GM08714 (cell line): ENCODE data around the gene ZNF672.
A peak's percentile ranks its signal among the peaks of the same experiment; 100 is the strongest.
"Not testable (repeated sequence)": the region's sequence is repeated elsewhere in the genome, so short reads cannot be mapped to it uniquely, and the experiment has no call there.

Source experiments
- H3K4me3 ChIP-seq: fragments of 200-500 bp; sonication (Bioruptor generic); 2 replicates; pipeline ENCODE4 v1.5.1; 2014; ENCODE audit warnings: mild to moderate bottlenecking, low read length, inconsistent platforms
- ZNF274 ChIP-seq: IDR thresholded peaks from 2 replicates; pipeline ENCODE4 v1.6.1; 2012; ENCODE audit warnings: mild to moderate bottlenecking, low read depth, low read length

ZNF672 gene

DNA sequence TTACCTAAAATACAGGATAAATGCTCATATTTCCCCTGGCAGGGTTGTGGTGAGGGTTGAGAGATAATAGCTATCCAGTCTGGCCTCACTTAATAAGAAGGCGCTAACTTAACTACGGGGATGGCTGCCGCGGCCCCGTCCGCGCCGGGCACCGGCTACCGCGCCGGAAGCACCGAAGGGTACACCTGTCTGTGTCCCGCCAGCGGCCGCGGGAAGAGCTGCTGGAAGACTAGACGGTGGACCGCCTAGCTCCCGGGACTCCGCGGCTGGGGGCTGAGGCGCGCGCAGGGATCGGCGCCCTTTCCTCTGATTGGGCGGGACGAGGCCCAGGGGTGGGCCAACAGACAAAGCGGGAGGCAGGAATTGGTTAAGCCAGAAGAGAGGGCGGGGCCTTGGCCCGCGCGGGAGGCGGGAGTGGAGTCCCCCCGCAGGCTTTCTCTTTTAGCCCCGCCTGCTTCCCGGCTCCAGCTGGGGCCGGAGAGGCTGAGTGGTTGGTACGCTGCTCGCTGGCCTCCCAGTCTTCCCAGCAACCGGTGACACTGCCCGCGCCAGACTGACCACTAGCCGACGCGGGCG, at the start of gene ZNF672:
Gene ZNF672, plus strand, starts transcription at position 444 of the 576 bp plus-strand sequence. CDS start 9,051 bp downstream, outside the sequence.
- H3K4me3 ChIP-seq = peak within 1 kb of the TSS; percentile 64
- TF ChIP-seq ZNF274 = no peak

DNA sequence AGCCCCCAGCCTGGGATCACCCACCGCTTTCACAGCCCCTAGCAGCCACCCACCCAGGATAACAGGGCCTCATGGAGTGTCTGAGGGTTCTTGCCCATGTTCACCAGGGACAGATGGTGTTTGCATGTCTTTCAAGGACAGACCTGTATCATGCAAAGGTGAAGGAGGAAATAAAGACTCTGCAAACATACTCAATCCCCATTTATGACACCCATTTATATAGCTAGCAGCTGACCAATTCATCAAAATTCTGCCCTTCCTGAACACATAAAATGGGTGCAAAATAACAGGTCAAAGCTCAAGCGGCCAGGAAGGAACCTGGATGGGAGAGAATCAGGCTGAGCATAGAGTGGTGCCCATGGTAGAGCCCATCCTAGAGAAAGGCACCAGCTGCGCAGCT, 49.7 kb upstream of the ZNF672 start:
- TF ChIP-seq ZNF274 = no peak
- H3K4me3 ChIP-seq = no peak overlapping the region

DNA sequence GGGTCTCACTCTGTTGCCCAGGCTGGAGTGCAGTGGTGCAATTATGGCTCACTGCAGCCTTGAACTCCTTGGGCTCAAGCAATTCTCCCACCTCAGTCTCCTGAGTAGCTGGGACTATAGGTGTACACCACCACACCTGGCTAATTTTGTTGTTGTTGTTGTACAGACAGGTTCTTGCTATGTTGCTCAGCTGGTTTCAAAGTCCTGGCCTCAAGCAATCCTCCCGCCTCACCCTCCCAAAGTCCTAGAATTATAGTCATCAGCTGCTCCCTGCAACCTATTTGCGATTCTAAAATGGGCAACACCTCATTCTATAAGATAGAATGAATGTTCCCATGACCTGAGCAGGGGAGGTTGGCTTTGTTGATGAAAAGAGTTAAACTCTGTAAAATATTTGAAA, 48.7 kb upstream of the ZNF672 start:
- not testable (repeated sequence) for H3K4me3 ChIP-seq

GRCh38 chr1:248790456-248790855, 47.6 kb upstream of the ZNF672 start:
- no peak overlapping the region for H3K4me3 ChIP-seq
- TF ChIP-seq ZNF274 = no peak

- H3K4me3 ChIP-seq = no peak overlapping the region
- TF ChIP-seq ZNF274 = no peak
Measured at GRCh38 chr1:248791010-248791409, 47.0 kb upstream of the ZNF672 start.

DNA sequence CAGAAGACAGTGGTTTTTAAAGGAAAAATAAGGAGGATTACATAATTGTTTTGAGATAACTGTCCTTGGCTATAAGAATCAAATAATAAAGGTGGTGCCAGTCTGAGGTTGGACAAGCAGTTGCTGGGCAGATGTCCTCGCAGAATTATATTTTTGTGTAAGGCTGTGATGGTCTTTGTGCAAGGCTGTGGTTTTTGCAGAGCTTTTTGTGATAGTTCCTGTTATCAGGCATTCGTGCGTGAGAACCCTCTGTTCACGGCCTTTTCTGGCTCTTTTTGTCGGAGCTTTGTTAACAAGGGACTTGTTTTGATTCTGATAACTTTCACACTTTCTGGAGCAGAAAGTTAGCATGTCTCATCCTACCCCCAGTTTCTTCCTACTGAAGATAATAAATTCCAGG, 45.7 kb upstream of the ZNF672 start:
- H3K4me3 ChIP-seq = no peak overlapping the region

GRCh38 chr1:248793592-248793991, 44.4 kb upstream of the ZNF672 start:
- no peak overlapping the region for H3K4me3 ChIP-seq
- no peak for TF ChIP-seq ZNF274

More for the DNA sequence above, 45.7 kb upstream of the ZNF672 start:
- no peak for TF ChIP-seq ZNF274

- not testable (repeated sequence) for H3K4me3 ChIP-seq
Measured at GRCh38 chr1:248794663-248795062, 43.4 kb upstream of the ZNF672 start.

- TF ChIP-seq ZNF274 = no peak
- H3K4me3 ChIP-seq = no peak overlapping the region
Measured at GRCh38 chr1:248798791-248799190, 39.2 kb upstream of the ZNF672 start.

GRCh38 chr1:248800459-248800858, 37.6 kb upstream of the ZNF672 start:
- H3K4me3 ChIP-seq = no peak overlapping the region
- no peak for TF ChIP-seq ZNF274

- no peak for TF ChIP-seq ZNF274
- no peak overlapping the region for H3K4me3 ChIP-seq
Measured at GRCh38 chr1:248802454-248802853, 35.6 kb upstream of the ZNF672 start.

GRCh38 chr1:248803501-248803900, 34.5 kb upstream of the ZNF672 start:
- not testable (repeated sequence) for H3K4me3 ChIP-seq

- H3K4me3 ChIP-seq = peak overlapping the region; percentile 1; the same call in 1 of the 2 replicates
- TF ChIP-seq ZNF274 = no peak
Measured at GRCh38 chr1:248804771-248805681, 33.0 kb upstream of the ZNF672 start.

DNA sequence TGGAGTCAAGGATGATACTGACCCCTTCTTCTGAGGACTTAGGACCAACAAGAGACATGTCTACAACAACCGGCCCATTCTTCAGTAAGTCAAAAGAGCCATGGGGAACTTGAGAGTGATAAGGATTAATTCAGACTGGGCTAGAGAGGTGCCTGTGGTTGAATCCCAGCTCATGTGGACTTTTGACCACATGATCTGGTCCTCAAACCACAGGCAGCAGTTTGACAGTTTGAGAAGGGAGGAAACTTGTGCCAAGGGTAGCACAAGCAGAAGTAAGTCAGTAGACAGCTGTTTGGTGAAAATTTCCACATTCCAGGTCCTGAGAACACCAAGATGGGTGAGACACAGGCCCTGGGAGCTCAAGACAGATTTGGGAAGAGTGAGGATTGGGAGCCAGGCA, 32.1 kb upstream of the ZNF672 start:
- TF ChIP-seq ZNF274 = no peak

GRCh38 chr1:248807067-248807737, 30.8 kb upstream of the ZNF672 start:
- no peak for TF ChIP-seq ZNF274
- no peak overlapping the region for H3K4me3 ChIP-seq

More for the DNA sequence above, 32.1 kb upstream of the ZNF672 start:
- no peak overlapping the region for H3K4me3 ChIP-seq

DNA sequence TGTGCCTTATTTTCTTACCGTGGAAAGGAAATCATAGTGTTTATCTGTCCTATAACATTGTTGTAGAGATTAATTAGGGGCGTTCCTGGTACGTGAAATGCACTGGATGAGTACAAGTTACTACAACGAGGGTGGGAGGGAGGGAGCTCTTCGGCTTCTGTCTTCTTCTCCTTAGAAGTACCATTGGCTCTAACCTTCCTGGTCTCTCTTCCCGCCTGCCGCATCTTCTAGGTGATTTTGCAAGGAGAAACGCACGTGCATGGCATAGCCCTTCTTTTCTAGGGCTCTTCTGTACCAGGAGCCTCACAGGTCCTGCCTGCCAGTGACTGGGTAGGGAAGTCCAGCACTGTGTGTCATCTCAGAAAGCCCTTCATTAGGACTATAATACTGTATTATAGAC, 29.1 kb upstream of the ZNF672 start:
- TF ChIP-seq ZNF274 = no peak
- no peak overlapping the region for H3K4me3 ChIP-seq
